Mononuclear cell (primary cell): ENCODE results near the gene ZNF577. TPM values are rescaled to one million over a fixed set of nuclear protein-coding genes. Genes with fewer than 3 reads are reported as not detected.

Experiments used
- H3K27me3 ChIP-seq: 2 replicates; pipeline ENCODE4 v1.6.0; 2011; ENCODE audit warnings: low read length, control low read depth; ENCODE audit not compliant: insufficient read depth
- H3K4me1 ChIP-seq: 2 replicates; pipeline ENCODE4 v1.5.1; 2011; ENCODE audit warnings: mild to moderate bottlenecking, low read length, control low read depth; ENCODE audit not compliant: insufficient read depth
- H3K4me3 ChIP-seq: 2 replicates; pipeline ENCODE4 v1.5.1; 2011; ENCODE audit warnings: mild to moderate bottlenecking, low read length, moderate library complexity
- H3K9me3 ChIP-seq: 2 replicates; pipeline ENCODE4 v1.5.1; 2011; ENCODE audit warnings: low read depth, mild to moderate bottlenecking, control low read depth, low read length
- total RNA-seq: library from RNA; depleted of rRNA; stranded (reverse); fragments of >200 nt; gene quantifications from one replicate; pipeline ENCODE4 v1.2.3, GENCODE V29; 2012

ZNF577 gene
- total RNA-seq, 1 donor, result 8.6 TPM

- Histone ChIP-seq H3K27me3 (peaks cover 5% of the 10 kb centered on the region), H3K4me1 (peaks cover 16% of the 10 kb centered on the region), H3K4me3 (no peak overlapping the region), H3K9me3 (peaks cover 34% of the 10 kb centered on the region)
These were observed 15.4 kb upstream of the ZNF577 start for GRCh38 chr19:51903192-51903591.

GRCh38 chr19:51901860-51902259 lies 14.1 kb upstream of the ZNF577 start:
- Histone ChIP-seq H3K4me3 (no peak overlapping the region), H3K4me1 (peaks cover 16% of the 10 kb centered on the region), H3K27me3 (no peaks in the 10 kb centered on the region), H3K9me3 (peaks cover 47% of the 10 kb centered on the region)

- Histone ChIP-seq H3K27me3 (no peaks in the 10 kb centered on the region), H3K4me1 (no peaks in the 10 kb centered on the region), H3K4me3 (no peak overlapping the region), H3K9me3 (peaks cover 91% of the 10 kb centered on the region)
These were observed 3.5 kb upstream of the ZNF577 start for GRCh38 chr19:51891193-51891747.

GRCh38 chr19:51889934-51890333 lies 2.2 kb upstream of the ZNF577 start:
- Histone ChIP-seq H3K9me3 (peaks cover 96% of the 10 kb centered on the region), H3K27me3 (no peaks in the 10 kb centered on the region), H3K4me1 (no peaks in the 10 kb centered on the region), H3K4me3 (no peak overlapping the region)

- H3K9me3 ChIP-seq, result peaks cover 73% of the 10 kb centered on the region
- H3K4me1 ChIP-seq, result no peaks in the 10 kb centered on the region
- no peaks in the 10 kb centered on the region for H3K27me3 ChIP-seq
- no peak overlapping the region for H3K4me3 ChIP-seq
These were observed 3.0 kb downstream of the ZNF577 start for GRCh38 chr19:51884713-51885112.

- Histone ChIP-seq H3K4me1 (no peaks in the 10 kb centered on the region), H3K4me3 (no peak overlapping the region), H3K9me3 (peaks cover 69% of the 10 kb centered on the region), H3K27me3 (no peaks in the 10 kb centered on the region)
These were observed 5.2 kb downstream of the ZNF577 start for GRCh38 chr19:51882518-51882917.

GRCh38 chr19:51873097-51873496 lies 14.7 kb downstream of the ZNF577 start:
- no peaks in the 10 kb centered on the region for H3K27me3 ChIP-seq
- H3K4me3 ChIP-seq, result no peak overlapping the region
- peaks cover 89% of the 10 kb centered on the region for H3K9me3 ChIP-seq
- no peaks in the 10 kb centered on the region for H3K4me1 ChIP-seq

GRCh38 chr19:51861870-51862622 lies 25.7 kb downstream of the ZNF577 start:
- peaks cover 92% of the 10 kb centered on the region for H3K9me3 ChIP-seq
- H3K27me3 ChIP-seq, result no peaks in the 10 kb centered on the region
- H3K4me3 ChIP-seq, result no peak overlapping the region
- no peaks in the 10 kb centered on the region for H3K4me1 ChIP-seq

GRCh38 chr19:51837145-51837544 lies 50.6 kb downstream of the ZNF577 start:
- Histone ChIP-seq H3K9me3 (peaks cover 5% of the 10 kb centered on the region), H3K27me3 (no peaks in the 10 kb centered on the region), H3K4me1 (no peaks in the 10 kb centered on the region), H3K4me3 (no peak overlapping the region)

GRCh38 chr19:51830274-51830673 lies 57.5 kb downstream of the ZNF577 start:
- Histone ChIP-seq H3K4me3 (no peak overlapping the region), H3K4me1 (peaks cover 16% of the 10 kb centered on the region), H3K27me3 (no peaks in the 10 kb centered on the region), H3K9me3 (peaks cover 16% of the 10 kb centered on the region)

GRCh38 chr19:51824281-51825005 lies 63.3 kb downstream of the ZNF577 start:
- H3K9me3 ChIP-seq, result peaks cover 16% of the 10 kb centered on the region
- peaks cover 66% of the 10 kb centered on the region for H3K4me1 ChIP-seq
- H3K27me3 ChIP-seq, result no peaks in the 10 kb centered on the region
- no peak overlapping the region for H3K4me3 ChIP-seq

- H3K27me3 ChIP-seq, result no peaks in the 10 kb centered on the region
- H3K4me3 ChIP-seq, result no peak overlapping the region
- H3K9me3 ChIP-seq, result peaks cover 16% of the 10 kb centered on the region
- H3K4me1 ChIP-seq, result peaks cover 72% of the 10 kb centered on the region
These were observed 64.8 kb downstream of the ZNF577 start for GRCh38 chr19:51822946-51823345.

GRCh38 chr19:51822325-51822724 lies 65.4 kb downstream of the ZNF577 start:
- peaks cover 78% of the 10 kb centered on the region for H3K4me1 ChIP-seq
- no peak overlapping the region for H3K4me3 ChIP-seq
- peaks cover 14% of the 10 kb centered on the region for H3K9me3 ChIP-seq
- no peaks in the 10 kb centered on the region for H3K27me3 ChIP-seq

- Histone ChIP-seq H3K9me3 (peaks cover 10% of the 10 kb centered on the region), H3K4me3 (no peak overlapping the region), H3K4me1 (peaks cover 82% of the 10 kb centered on the region), H3K27me3 (no peaks in the 10 kb centered on the region)
These were observed 65.8 kb downstream of the ZNF577 start for GRCh38 chr19:51821921-51822320.

GRCh38 chr19:51821456-51821855 lies 66.3 kb downstream of the ZNF577 start:
- Histone ChIP-seq H3K4me1 (peaks cover 87% of the 10 kb centered on the region), H3K9me3 (peaks cover 5% of the 10 kb centered on the region), H3K27me3 (no peaks in the 10 kb centered on the region), H3K4me3 (no peak overlapping the region)
